Measurements from ENCODE around the gene DHX34.
"Not testable (repeated sequence)": the region's sequence is repeated elsewhere in the genome, so short reads cannot be mapped to it uniquely, and the experiment has no call there.

DHX34 gene

GRCh38 chr19:47331490-47331889 lies 17.6 kb upstream of the DHX34 start:
- no peak for DNase-seq
- Histone ChIP-seq H3K27ac (ENCODE audit: low read length) (no peak overlapping the region), H3K79me2 (ENCODE audit: low read length) (no peaks in the 10 kb centered on the region), H3K27me3 (replicated peaks; ENCODE audit: insufficient read depth, low read length) (no peaks in the 10 kb centered on the region; the same call in 1 of the 2 replicates), H3K4me2 (ENCODE audit: low read depth, low read length) (no peak overlapping the region), H3K9ac (ENCODE audit: low read length) (no peak overlapping the region), H3K9me2 (replicated peaks; ENCODE audit: insufficient read depth, low read length) (no peaks in the 10 kb centered on the region), H3K36me3 (replicated peaks; ENCODE audit: insufficient read depth, low read length) (no peaks in the 10 kb centered on the region), H3K9me3 (replicated peaks; ENCODE audit: insufficient read depth, low read length) (no peaks in the 10 kb centered on the region), H2AFZ (ENCODE audit: low read length) (no peak overlapping the region), H3F3A (ENCODE audit: insufficient read depth, low read length) (no peaks in the 10 kb centered on the region), H3K4me1 (ENCODE audit: low read length) (peaks cover 1% of the 10 kb centered on the region; the same call in 1 of the 2 replicates), H4K20me1 (ENCODE audit: insufficient read depth, low read length) (no peaks in the 10 kb centered on the region), H3K4me3 (ENCODE audit: low read length) (no peak overlapping the region)
- no peak for TF ChIP-seq CTCF (IDR thresholded peaks at IDR 0.05; ENCODE audit: low read length)

GRCh38 chr19:47331931-47332547 lies 17.1 kb upstream of the DHX34 start, which contains the start of gene C5AR2:
C5AR2 (plus strand) TSS chr19:47332175; CDS start chr19:47340800, 8,625 bp downstream.
- no peak for DNase-seq
- Histone ChIP-seq H3K9ac (ENCODE audit: low read length) (no peak within 1 kb of the TSS), H4K20me1 (ENCODE audit: insufficient read depth, low read length) (no peaks in the 10 kb centered on the region), H3K9me3 (replicated peaks; ENCODE audit: insufficient read depth, low read length) (no peaks in the 10 kb centered on the region), H3K36me3 (replicated peaks; ENCODE audit: insufficient read depth, low read length) (no peaks in the 10 kb centered on the region), H3K4me3 (ENCODE audit: low read length) (no peak within 1 kb of the TSS), H3K4me1 (ENCODE audit: low read length) (peaks cover 4% of the 10 kb centered on the region; the same call in 1 of the 2 replicates), H3K4me2 (ENCODE audit: low read depth, low read length) (no peak within 1 kb of the TSS), H3K27ac (ENCODE audit: low read length) (no peak within 1 kb of the TSS), H2AFZ (ENCODE audit: low read length) (no peak within 1 kb of the TSS), H3K9me2 (replicated peaks; ENCODE audit: insufficient read depth, low read length) (no peaks in the 10 kb centered on the region), H3K79me2 (ENCODE audit: low read length) (no peaks in the 10 kb centered on the region), H3K27me3 (replicated peaks; ENCODE audit: insufficient read depth, low read length) (no peaks in the 10 kb centered on the region; the same call in 1 of the 2 replicates), H3F3A (ENCODE audit: insufficient read depth, low read length) (no peaks in the 10 kb centered on the region)
- no peak for TF ChIP-seq EZH2 (optimal IDR thresholded peaks at IDR 0.05; ENCODE audit: low read depth, low read length)
- TF ChIP-seq EZH2phosphoT487 (IDR thresholded peaks at IDR 0.05; ENCODE audit: low read length) = no peak
- no peak for TF ChIP-seq CTCF (IDR thresholded peaks at IDR 0.05; ENCODE audit: low read length)

GRCh38 chr19:47336765-47337718 lies 12.1 kb upstream of the DHX34 start:
- peak overlapping the region; percentile 27; the same call in 1 of the 2 replicates for H3K27ac ChIP-seq (ENCODE audit: low read length)
- H3K4me1 ChIP-seq (ENCODE audit: low read length); H3F3A ChIP-seq (ENCODE audit: insufficient read depth, low read length); H3K9me3 ChIP-seq (replicated peaks; ENCODE audit: insufficient read depth, low read length); H3K9me2 ChIP-seq (replicated peaks; ENCODE audit: insufficient read depth, low read length); H4K20me1 ChIP-seq (ENCODE audit: insufficient read depth, low read length); H3K79me2 ChIP-seq (ENCODE audit: low read length); H3K27me3 ChIP-seq (replicated peaks; ENCODE audit: insufficient read depth, low read length); H3K36me3 ChIP-seq (replicated peaks; ENCODE audit: insufficient read depth, low read length); H3K9ac ChIP-seq (ENCODE audit: low read length); H3K4me3 ChIP-seq (ENCODE audit: low read length): not testable (repeated sequence)
- peak overlapping the region; percentile 54; the same call in 1 of the 2 replicates for H3K4me2 ChIP-seq (ENCODE audit: low read depth, low read length)
- peak; percentile 75 for DNase-seq
- H2AFZ ChIP-seq (ENCODE audit: low read length) = peak overlapping the region; percentile 65; the same call in 1 of the 2 replicates

Data from MM.1S (cell line).